ENCODE results near the gene KIF1A.

KIF1A gene

GRCh38 chr2:240727439-240727838 is 92.6 kb downstream of the KIF1A start:
- H3K9ac ChIP-seq (ENCODE audit: low read length) = no peak overlapping the region
- H3K79me2 ChIP-seq (ENCODE audit: insufficient read depth, low read length) = no peaks in the 10 kb centered on the region
- H3K4me3 ChIP-seq (ENCODE audit: low read depth, low read length, poor library complexity, severe bottlenecking) = no peak overlapping the region
- TF ChIP-seq CTCF (IDR thresholded peaks at IDR 0.05; ENCODE audit: low read length) (no peak), EZH2 (IDR thresholded peaks at IDR 0.05; ENCODE audit: borderline replicate concordance, low read length) (no peak)
- no peaks in the 10 kb centered on the region for H4K20me1 ChIP-seq (ENCODE audit: insufficient read depth, low read length)
- H3K27ac ChIP-seq (ENCODE audit: low read depth, low read length, poor library complexity, severe bottlenecking) = no peak overlapping the region
- no peaks in the 10 kb centered on the region for H3F3A ChIP-seq (ENCODE audit: insufficient read depth, low read length)
- no peaks in the 10 kb centered on the region for H3K9me3 ChIP-seq (ENCODE audit: low read length)
- no peaks in the 10 kb centered on the region for H3K4me1 ChIP-seq (ENCODE audit: insufficient read depth, low read length, severe bottlenecking)
- no peak overlapping the region for H3K4me2 ChIP-seq (ENCODE audit: low read length)
- no peaks in the 10 kb centered on the region for H3K27me3 ChIP-seq (ENCODE audit: insufficient read depth, low read length)
- no peak overlapping the region for H2AFZ ChIP-seq (ENCODE audit: low read length)
- H3K36me3 ChIP-seq (ENCODE audit: insufficient read depth, low read length) = no peaks in the 10 kb centered on the region
- H3K9me2 ChIP-seq (ENCODE audit: low read depth, low read length) = no peaks in the 10 kb centered on the region

- no peak overlapping the region for H3K27ac ChIP-seq (ENCODE audit: low read depth, low read length, poor library complexity, severe bottlenecking)
- H3K36me3 ChIP-seq (ENCODE audit: insufficient read depth, low read length) = no peaks in the 10 kb centered on the region
- H3K4me3 ChIP-seq (ENCODE audit: low read depth, low read length, poor library complexity, severe bottlenecking) = no peak overlapping the region
- no peaks in the 10 kb centered on the region for H3K79me2 ChIP-seq (ENCODE audit: insufficient read depth, low read length)
- no peak overlapping the region for H3K9ac ChIP-seq (ENCODE audit: low read length)
- no peaks in the 10 kb centered on the region for H3K27me3 ChIP-seq (ENCODE audit: insufficient read depth, low read length)
- H3F3A ChIP-seq (ENCODE audit: insufficient read depth, low read length) = no peaks in the 10 kb centered on the region
- no peak overlapping the region for H3K4me2 ChIP-seq (ENCODE audit: low read length)
- no peaks in the 10 kb centered on the region for H3K9me3 ChIP-seq (ENCODE audit: low read length)
- H3K9me2 ChIP-seq (ENCODE audit: low read depth, low read length) = no peaks in the 10 kb centered on the region
- H2AFZ ChIP-seq (ENCODE audit: low read length) = no peak overlapping the region
- H4K20me1 ChIP-seq (ENCODE audit: insufficient read depth, low read length) = no peaks in the 10 kb centered on the region
- TF ChIP-seq EZH2 (IDR thresholded peaks at IDR 0.05; ENCODE audit: borderline replicate concordance, low read length) (no peak), CTCF (IDR thresholded peaks at IDR 0.05; ENCODE audit: low read length) (no peak)
- H3K4me1 ChIP-seq (ENCODE audit: insufficient read depth, low read length, severe bottlenecking) = no peaks in the 10 kb centered on the region
These were observed 93.1 kb downstream of the KIF1A start for GRCh38 chr2:240726876-240727275.

- no peaks in the 10 kb centered on the region for H3F3A ChIP-seq (ENCODE audit: insufficient read depth, low read length)
- no peak overlapping the region for H3K9ac ChIP-seq (ENCODE audit: low read length)
- no peak overlapping the region for H3K27ac ChIP-seq (ENCODE audit: low read depth, low read length, poor library complexity, severe bottlenecking)
- H2AFZ ChIP-seq (ENCODE audit: low read length) = no peak overlapping the region
- H3K9me3 ChIP-seq (ENCODE audit: low read length) = no peaks in the 10 kb centered on the region
- no peaks in the 10 kb centered on the region for H3K79me2 ChIP-seq (ENCODE audit: insufficient read depth, low read length)
- no peaks in the 10 kb centered on the region for H3K27me3 ChIP-seq (ENCODE audit: insufficient read depth, low read length)
- no peak overlapping the region for H3K4me3 ChIP-seq (ENCODE audit: low read depth, low read length, poor library complexity, severe bottlenecking)
- TF ChIP-seq EZH2 (IDR thresholded peaks at IDR 0.05; ENCODE audit: borderline replicate concordance, low read length) = no peak
- no peak for TF ChIP-seq CTCF (IDR thresholded peaks at IDR 0.05; ENCODE audit: low read length)
- H3K4me1 ChIP-seq (ENCODE audit: insufficient read depth, low read length, severe bottlenecking) = no peaks in the 10 kb centered on the region
- no peaks in the 10 kb centered on the region for H3K9me2 ChIP-seq (ENCODE audit: low read depth, low read length)
- H4K20me1 ChIP-seq (ENCODE audit: insufficient read depth, low read length) = no peaks in the 10 kb centered on the region
- H3K4me2 ChIP-seq (ENCODE audit: low read length) = no peak overlapping the region
- H3K36me3 ChIP-seq (ENCODE audit: insufficient read depth, low read length) = no peaks in the 10 kb centered on the region
These were observed 94.3 kb downstream of the KIF1A start for GRCh38 chr2:240725671-240726070.

All from OCI-LY1 (cell line).